SK-N-MC (cell line): ENCODE measurements around the gene FAM234A.

ENCODE experiments used
- DNase-seq: peaks from one replicate; pipeline ENCODE4 v3.0.0-alpha.2; 2011; ENCODE audit warnings: low read depth, low spot score
- H3K27ac ChIP-seq: fragments of 200-600 bp; sonication (generic); 2 replicates; pipeline ENCODE4 v1.5.1; 2016; ENCODE audit warnings: mixed run types
- H3K36me3 ChIP-seq: fragments of 200-600 bp; sonication (generic); 2 replicates; pipeline ENCODE4 v1.6.1; 2017; ENCODE audit warnings: antibody characterized with exemption, low read length, mixed read lengths; ENCODE audit not compliant: insufficient read depth
- H3K4me3 ChIP-seq: fragments of 200-600 bp; sonication (generic); 2 replicates; pipeline ENCODE4 v1.5.1; 2016
- H3K9ac ChIP-seq: fragments of 200-600 bp; sonication (generic); 2 replicates; pipeline ENCODE4 v1.8.0; 2017; ENCODE audit warnings: mixed run types, mixed read lengths; ENCODE audit not compliant: insufficient read length
- H3K9me3 ChIP-seq: fragments of 200-600 bp; sonication (generic); 2 replicates; pipeline ENCODE4 v1.6.1; 2017; ENCODE audit warnings: low read depth, mild to moderate bottlenecking, antibody characterized with exemption, low read length, moderate library complexity, mixed read lengths
- EZH2 ChIP-seq: fragments of 200-600 bp; sonication (generic); IDR thresholded peaks from one replicate; pipeline ENCODE4 v1.6.1; 2017; ENCODE audit warnings: antibody characterized with exemption
- FOXP2 ChIP-seq: optimal IDR thresholded peaks from 2 replicates; pipeline ENCODE3; 2011; ENCODE audit warnings: mild to moderate bottlenecking, moderate library complexity; ENCODE audit not compliant: insufficient read depth; ENCODE audit errors: extremely low read length, control extremely low read depth
- POLR2AphosphoS5 ChIP-seq: IDR thresholded peaks from 2 replicates; pipeline ENCODE4 v1.6.1; 2012; ENCODE audit warnings: mild to moderate bottlenecking, low read depth, low read length, borderline replicate concordance

Gene FAM234A

GRCh38 chr16:305916-306626 lies 71.5 kb downstream of the FAM234A start:
- Histone ChIP-seq H3K4me3 (no peak overlapping the region), H3K36me3 (0 out of 2 replicates have a peak, but pooled peaks cover 2% of the 10 kb centered on the region), H3K9ac (no peak overlapping the region), H3K9me3 (no peaks in the 10 kb centered on the region), H3K27ac (no peak overlapping the region)
- DNase-seq = no peak
- no peak for TF ChIP-seq FOXP2
- no peak for TF ChIP-seq POLR2AphosphoS5
- no peak for TF ChIP-seq EZH2

DNA sequence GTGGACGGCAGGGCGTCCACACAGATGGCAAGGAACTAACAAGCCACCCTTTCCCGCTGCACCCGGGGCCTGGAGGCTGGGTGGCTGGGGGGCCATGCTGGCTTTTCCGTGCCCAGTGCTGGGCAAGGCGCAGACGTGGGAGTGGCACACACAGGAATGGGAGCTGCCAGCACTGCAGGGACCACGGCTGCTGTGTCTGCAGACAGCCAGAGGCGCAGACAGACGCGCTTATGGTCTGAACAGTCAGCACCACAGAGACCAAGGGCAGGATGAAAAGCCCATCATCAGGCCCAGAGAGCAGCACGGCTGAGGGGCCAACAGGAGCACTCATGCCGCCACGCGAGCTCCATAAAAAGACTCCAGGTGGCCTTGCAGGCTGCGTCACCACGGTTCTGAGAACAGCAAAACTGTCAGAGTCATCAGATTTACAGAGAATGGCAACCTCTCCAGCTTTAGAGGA lies 72.3 kb downstream of the FAM234A start:
- no peaks in the 10 kb centered on the region for H3K9me3 ChIP-seq
- DNase-seq = no peak
- no peak overlapping the region for H3K4me3 ChIP-seq
- no peak overlapping the region for H3K9ac ChIP-seq
- no peak for TF ChIP-seq EZH2
- TF ChIP-seq FOXP2 = no peak
- TF ChIP-seq POLR2AphosphoS5 = no peak
- peak overlapping the region; percentile 46; the same call in 1 of the 2 replicates for H3K27ac ChIP-seq
- H3K36me3 ChIP-seq = peaks cover 2% of the 10 kb centered on the region; the same call in 1 of the 2 replicates

GRCh38 chr16:307691-308312 lies 73.2 kb downstream of the FAM234A start:
- DNase-seq = no peak
- no peak overlapping the region for H3K4me3 ChIP-seq
- H3K9ac ChIP-seq = no peak overlapping the region
- H3K27ac ChIP-seq = no peak overlapping the region
- H3K9me3 ChIP-seq = no peaks in the 10 kb centered on the region
- H3K36me3 ChIP-seq = peaks cover 2% of the 10 kb centered on the region; the same call in 1 of the 2 replicates
- no peak for TF ChIP-seq POLR2AphosphoS5
- no peak for TF ChIP-seq FOXP2
- TF ChIP-seq EZH2 = no peak

DNA sequence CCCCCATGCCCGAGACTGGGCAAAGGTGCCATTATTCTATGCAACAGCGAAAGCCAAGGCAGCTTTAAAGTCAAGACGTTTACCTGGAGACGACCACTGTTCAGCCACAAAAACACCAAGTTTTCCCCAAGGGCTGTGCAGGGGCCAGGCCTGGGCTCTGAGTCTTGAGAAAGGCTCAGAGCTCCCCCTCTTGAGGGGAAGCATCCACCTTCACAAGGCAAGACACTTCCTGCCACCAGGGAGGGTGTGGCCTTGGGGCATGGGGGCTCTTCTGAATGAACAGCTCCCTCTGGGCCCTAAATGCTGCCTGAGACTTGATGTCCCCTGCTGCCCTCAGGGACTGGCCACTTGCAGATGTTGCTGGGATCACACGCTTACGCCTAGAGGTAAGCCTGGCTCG lies 74.9 kb downstream of the FAM234A start:
- TF ChIP-seq FOXP2 = no peak
- no peak for TF ChIP-seq POLR2AphosphoS5
- no peak for TF ChIP-seq EZH2
- H3K36me3 ChIP-seq = peaks cover 2% of the 10 kb centered on the region; the same call in 1 of the 2 replicates

DNA sequence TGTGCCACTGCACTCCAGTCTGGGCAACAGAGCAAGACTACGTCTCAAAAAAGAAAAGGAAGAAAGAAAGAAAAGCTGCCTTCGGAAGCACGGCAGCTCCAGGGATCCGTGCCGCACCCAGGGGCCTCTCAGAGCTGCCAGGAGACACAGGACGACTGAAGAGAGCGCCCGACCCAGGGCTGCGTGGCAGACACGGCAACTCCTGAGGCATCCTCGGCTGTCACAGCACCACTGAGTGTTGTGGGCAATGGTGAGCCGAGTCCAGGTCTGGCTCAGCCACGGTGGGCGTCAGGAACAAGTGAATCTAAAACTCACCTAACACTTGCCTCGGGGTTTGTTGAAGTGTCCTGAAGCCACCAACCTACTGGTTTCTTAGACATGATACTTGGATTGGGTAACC lies 77.1 kb downstream of the FAM234A start:
- Histone ChIP-seq H3K27ac (no peak overlapping the region), H3K36me3 (peaks cover 2% of the 10 kb centered on the region; the same call in 1 of the 2 replicates), H3K9ac (no peak overlapping the region), H3K9me3 (no peaks in the 10 kb centered on the region), H3K4me3 (no peak overlapping the region)
- TF ChIP-seq POLR2AphosphoS5 = no peak
- no peak for TF ChIP-seq FOXP2
- TF ChIP-seq EZH2 = no peak
- no peak for DNase-seq

More for the DNA sequence above, 74.9 kb downstream of the FAM234A start:
- DNase-seq = no peak
- no peaks in the 10 kb centered on the region for H3K9me3 ChIP-seq
- H3K9ac ChIP-seq = no peak overlapping the region
- H3K4me3 ChIP-seq = no peak overlapping the region
- no peak overlapping the region for H3K27ac ChIP-seq

DNA sequence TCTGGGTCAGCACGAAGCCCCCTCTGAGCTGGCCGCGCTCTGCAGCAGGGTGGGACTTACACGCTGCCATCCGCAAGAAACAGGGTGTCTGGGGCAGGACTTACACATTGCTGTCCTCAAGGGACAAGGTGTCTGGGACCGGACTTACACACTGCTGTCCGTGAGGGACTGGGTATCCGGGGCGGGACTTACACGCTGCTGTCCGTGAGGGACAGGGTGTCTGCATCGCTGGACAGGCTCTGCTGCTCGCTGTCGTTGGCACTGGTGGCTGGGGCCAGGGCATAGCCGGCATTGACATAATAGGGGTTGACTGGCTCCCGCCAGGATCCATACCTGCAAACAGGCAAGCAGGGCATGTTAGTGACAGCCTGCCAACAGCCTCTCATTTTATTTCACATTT lies 79.7 kb downstream of the FAM234A start:
- no peaks in the 10 kb centered on the region; the same call in 1 of the 2 replicates for H3K36me3 ChIP-seq
- no peak for TF ChIP-seq EZH2
- no peak for TF ChIP-seq POLR2AphosphoS5
- no peak for TF ChIP-seq FOXP2
- no peaks in the 10 kb centered on the region for H3K9me3 ChIP-seq
- H3K4me3 ChIP-seq = no peak overlapping the region
- no peak overlapping the region for H3K27ac ChIP-seq
- DNase-seq = no peak
- H3K9ac ChIP-seq = no peak overlapping the region

DNA sequence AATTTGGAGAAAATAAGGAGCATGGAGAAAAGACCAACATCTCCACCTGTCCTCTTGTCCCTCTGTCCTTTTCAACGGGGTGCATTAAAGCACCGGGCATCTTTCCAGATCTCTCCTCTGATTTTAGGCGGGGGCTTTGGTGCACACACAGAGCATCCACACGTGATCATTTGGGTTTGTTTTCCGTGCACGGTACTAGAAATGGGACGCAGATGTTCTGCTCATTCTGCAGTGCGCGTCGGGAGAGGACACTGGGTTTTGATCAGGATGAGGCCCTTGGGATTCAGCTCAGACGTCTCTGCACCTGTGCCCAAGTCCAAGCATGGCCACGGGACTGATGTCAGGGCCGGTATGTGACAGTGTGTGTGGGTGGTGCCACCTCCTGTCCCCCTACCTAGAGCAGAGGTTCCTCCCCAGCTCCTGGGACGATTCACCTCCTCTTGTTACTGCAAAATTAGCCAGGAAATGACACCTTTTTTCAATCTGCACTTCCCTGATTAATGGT lies 80.2 kb downstream of the FAM234A start:
- Histone ChIP-seq H3K9ac (no peak overlapping the region), H3K4me3 (no peak overlapping the region), H3K36me3 (no peaks in the 10 kb centered on the region; the same call in 1 of the 2 replicates), H3K9me3 (no peaks in the 10 kb centered on the region), H3K27ac (no peak overlapping the region)
- DNase-seq = no peak
- TF ChIP-seq EZH2 = no peak
- no peak for TF ChIP-seq FOXP2
- TF ChIP-seq POLR2AphosphoS5 = no peak
